GM19035 (cell line): ENCODE measurements around the gene SOX2.

Experiments
- ATAC-seq: cut with Tn5 transposase; IDR thresholded peaks from one replicate; pipeline ENCODE4 v1.9.1; 2021; ENCODE audit not compliant: unreplicated experiment

Gene SOX2

DNA sequence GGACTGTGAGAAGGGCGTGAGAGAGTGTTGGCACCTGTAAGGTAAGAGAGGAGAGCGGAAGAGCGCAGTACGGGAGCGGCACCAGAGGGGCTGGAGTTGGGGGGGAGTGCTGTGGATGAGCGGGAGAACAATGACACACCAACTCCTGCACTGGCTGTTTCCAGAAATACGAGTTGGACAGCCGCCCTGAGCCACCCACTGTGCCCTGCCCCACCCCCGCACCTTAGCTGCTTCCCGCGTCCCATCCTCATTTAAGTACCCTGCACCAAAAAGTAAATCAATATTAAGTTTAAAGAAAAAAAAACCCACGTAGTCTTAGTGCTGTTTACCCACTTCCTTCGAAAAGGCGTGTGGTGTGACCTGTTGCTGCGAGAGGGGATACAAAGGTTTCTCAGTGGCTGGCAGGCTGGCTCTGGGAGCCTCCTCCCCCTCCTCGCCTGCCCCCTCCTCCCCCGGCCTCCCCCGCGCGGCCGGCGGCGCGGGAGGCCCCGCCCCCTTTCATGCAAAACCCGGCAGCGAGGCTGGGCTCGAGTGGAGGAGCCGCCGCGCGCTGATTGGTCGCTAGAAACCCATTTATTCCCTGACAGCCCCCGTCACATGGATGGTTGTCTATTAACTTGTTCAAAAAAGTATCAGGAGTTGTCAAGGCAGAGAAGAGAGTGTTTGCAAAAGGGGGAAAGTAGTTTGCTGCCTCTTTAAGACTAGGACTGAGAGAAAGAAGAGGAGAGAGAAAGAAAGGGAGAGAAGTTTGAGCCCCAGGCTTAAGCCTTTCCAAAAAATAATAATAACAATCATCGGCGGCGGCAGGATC lies at the start of gene SOX2:
SOX2 (plus strand) TSS at position 601 of the 811 bp plus-strand sequence. CDS start 436 bp downstream, outside the sequence.
- no peak for ATAC-seq

- ATAC-seq = no peak
These were observed 28.2 kb upstream of the SOX2 start for GRCh38 chr3:181683563-181683962.

GRCh38 chr3:181687190-181687589 lies 24.5 kb upstream of the SOX2 start:
- ATAC-seq = no peak

DNA sequence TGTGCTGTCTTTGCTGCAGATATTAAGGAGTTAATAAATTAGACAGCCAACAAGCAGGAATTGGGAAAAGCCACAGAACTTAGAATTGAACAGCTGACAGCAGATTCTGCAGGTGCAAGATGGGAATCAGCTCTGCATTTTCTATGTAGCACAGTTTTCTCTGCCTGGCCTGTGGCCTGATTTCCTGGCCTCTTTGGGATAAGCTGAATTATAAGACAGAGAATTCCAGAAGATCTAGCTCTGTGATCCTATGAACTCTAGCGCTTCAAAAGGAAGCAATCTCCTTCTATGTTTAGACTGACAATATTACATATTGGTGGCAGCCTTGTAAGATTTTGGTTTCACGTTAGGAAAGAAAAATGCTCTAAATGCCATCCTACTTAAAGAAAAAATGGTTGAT lies 24.0 kb upstream of the SOX2 start:
- no peak for ATAC-seq

GRCh38 chr3:181689546-181689945 lies 22.2 kb upstream of the SOX2 start:
- no peak for ATAC-seq

DNA sequence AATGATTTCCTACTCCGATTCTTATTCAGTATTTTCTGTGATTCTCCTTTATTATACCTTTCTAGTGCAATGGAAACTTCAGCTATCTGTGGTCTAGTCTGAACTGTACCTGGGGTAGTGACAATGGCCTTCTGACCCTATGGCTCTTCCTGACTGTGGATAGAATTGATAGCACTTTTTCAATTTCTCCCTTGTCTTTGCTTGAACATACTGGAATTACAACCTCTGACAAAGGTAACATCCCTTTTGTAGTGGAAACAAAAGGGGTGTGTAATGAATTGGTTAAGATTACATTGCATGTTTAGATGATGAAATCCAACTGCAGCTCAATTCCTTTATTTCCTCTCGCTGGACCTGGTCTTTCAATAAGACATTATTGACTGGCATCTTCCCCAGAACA lies 21.0 kb upstream of the SOX2 start:
- no peak for ATAC-seq

- ATAC-seq = no peak
These were observed 19.8 kb upstream of the SOX2 start for GRCh38 chr3:181691901-181692300.

- ATAC-seq = no peak
These were observed 19.2 kb upstream of the SOX2 start for GRCh38 chr3:181692311-181693145.

DNA sequence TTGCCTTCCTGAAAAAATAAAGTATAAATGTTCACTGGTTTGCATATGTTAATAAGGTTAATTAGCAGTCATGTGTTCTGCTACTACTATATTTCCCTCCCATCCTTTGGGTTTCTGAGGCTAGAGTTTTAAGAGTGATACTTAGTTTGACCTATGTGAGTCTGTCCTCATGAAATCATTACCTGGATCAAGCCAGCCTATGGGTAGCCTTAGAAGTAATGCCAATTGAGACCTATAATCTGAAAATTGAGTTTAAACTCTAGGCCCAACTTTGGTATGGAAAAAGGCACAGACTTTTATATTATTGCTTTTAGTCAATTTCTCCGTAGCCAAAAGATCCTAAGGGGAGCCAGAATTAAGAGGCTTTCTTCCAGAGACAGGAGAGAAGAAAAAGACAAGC lies 18.4 kb upstream of the SOX2 start:
- no peak for ATAC-seq

GRCh38 chr3:181694805-181695660 lies 16.7 kb upstream of the SOX2 start:
- no peak for ATAC-seq

- ATAC-seq = no peak
These were observed 15.8 kb upstream of the SOX2 start for GRCh38 chr3:181695661-181696491.

DNA sequence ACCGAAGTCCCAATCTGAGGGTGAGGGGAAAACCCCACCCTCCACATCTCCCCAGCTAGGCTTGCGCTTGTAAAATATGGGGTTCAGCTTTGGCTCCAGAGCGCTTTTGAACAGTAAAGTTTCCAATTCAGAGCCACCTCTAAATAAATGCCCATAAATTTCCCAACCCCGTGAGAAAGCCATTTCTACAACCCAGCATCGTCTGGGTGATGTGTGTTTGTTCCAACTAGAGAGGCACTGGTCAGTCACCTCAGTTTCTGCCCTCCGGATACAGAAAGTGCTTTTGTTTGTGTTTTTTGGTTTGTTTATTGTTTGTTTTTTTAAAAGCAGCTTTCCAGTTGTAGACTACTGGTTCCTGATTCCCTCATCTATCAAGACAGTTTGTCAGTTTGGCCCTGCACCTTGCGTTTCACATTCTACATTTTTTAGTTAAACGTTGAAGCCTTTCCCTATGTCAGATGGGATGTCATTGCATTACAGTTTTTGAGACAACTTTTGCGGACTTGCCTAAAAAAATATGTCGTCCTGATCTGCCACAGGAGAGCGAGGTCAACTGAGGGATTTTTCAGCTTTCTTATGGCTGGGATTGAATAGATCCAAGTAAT lies 15.0 kb upstream of the SOX2 start:
- no peak for ATAC-seq

DNA sequence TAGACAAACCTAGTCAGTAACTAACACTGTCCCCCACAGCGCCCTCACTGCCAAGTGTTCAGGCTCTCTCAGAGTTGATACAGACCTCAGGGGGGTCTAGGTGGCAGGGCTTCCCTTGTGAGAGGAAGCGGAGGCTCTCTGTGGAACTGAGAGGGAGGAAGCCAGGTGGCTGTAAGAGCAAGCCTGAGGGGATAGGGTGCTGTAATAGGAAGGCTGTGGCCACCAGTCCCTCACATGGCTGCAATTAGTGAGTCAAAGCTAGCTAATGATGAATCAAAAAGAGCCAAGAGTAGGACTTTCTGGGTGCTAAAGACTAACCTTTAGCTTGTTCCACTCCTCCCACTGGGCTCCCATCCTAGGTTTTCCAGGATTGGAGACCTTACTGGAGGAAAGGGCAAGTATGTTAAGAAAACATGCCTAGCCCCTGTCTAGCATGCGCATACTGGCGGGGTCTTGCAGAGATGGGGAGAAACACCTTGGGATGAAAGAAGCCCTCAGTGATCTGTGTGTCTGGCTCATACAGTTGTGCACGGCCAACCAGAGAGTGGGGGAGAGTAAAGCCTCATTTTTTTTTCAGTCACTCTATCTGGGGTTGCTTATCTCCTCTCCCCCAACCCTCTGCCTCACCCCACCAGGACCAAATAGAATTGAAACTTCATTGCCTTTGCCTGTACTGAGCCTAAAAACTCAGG lies 13.3 kb upstream of the SOX2 start:
- ATAC-seq = no peak

DNA sequence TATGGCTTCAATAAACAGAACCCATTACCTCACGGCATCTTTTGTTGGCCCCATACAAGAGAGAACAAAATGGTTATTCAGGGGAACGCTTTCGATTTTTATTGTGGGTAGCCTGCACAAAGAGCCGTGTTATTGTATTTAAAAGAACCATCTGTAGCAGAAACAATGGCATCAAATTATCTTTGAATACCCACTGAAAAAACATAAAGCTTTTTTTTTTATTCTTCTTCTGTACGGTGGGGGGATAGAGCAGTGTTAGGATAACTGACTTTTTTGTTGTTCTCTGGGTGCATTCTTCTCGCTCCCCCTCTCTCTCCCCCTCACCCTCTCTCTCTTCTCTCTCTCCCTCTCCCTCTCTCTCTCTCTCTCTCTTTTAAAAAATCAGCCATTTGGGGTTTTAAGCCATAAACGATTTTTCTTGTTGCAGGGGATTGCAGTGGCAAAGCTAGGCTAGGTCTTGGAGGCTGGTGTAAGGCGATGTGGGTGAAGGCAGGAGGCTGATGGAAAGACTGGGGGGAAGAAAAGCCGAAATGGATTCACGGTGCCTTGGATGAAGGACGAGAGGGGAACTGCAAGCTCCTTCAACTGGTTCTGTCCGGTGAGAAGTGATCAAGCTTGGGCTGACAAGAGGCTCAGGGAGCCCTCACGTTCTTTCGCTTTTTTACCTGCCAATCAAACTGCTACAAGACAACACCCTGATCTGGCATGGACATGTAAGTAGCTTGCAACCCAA lies 12.4 kb upstream of the SOX2 start:
- ATAC-seq = no peak

DNA sequence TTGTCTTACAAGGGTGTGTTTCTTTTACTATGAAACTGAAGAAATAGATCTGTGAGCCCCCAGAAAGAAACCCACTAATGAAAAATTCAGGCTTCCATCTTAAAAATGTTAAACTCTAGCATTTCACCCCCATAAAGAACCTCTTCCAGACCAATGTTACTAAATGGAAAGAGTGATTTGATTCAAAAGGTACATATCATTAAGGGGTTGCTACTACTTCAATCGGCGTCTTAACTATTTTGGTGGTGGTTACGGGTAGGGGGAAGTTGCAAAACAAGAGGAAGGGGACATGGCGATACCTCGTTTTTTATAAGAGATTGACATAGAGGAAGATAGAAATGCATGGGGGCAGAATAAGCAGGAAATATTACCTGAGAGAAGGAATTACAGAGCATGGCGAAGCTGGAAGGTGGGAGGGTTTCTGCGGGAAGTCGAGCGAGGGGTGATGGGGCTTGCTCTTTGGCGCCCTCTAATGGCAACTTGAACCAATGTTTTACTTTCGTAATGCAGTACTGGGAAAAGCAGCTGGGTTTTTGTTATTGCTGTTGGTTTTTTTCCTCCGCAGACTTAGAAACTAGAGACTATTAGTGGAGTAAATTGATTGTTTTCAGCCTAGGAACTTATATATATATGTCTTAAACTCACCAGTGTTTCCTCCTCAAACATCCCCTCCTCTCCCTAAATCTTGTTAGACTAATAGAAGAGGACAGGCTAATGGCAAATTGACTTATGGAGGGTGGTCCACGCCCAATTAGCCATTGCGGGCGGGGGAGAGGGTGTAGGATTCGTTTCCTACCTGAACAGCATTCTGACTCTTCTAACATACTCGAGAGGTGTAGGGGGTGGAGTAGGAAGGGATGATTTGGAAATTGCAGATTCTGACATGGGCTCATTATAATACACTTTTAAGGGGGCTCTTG lies 11.3 kb upstream of the SOX2 start:
- peak; percentile 75 for ATAC-seq

DNA sequence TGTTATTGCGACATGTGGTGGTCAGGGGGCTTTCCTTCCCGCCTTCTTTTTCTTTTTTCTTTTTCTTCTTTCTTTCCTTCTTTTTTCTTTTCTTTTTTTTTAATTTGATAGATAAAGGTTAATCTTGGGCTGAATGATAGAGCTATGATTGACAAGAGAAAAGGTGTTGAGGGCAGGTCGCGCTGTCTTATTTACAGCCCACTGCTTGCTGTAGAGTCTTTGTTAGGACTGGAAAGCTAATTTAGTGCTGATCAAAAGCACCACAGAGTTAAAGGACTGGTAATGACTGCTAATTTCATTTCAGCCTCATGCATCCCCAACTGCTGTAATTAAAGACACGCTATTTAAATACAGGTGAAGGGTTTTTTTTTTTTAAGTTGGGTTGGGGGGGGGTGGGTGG lies 10.6 kb upstream of the SOX2 start:
- no peak for ATAC-seq

DNA sequence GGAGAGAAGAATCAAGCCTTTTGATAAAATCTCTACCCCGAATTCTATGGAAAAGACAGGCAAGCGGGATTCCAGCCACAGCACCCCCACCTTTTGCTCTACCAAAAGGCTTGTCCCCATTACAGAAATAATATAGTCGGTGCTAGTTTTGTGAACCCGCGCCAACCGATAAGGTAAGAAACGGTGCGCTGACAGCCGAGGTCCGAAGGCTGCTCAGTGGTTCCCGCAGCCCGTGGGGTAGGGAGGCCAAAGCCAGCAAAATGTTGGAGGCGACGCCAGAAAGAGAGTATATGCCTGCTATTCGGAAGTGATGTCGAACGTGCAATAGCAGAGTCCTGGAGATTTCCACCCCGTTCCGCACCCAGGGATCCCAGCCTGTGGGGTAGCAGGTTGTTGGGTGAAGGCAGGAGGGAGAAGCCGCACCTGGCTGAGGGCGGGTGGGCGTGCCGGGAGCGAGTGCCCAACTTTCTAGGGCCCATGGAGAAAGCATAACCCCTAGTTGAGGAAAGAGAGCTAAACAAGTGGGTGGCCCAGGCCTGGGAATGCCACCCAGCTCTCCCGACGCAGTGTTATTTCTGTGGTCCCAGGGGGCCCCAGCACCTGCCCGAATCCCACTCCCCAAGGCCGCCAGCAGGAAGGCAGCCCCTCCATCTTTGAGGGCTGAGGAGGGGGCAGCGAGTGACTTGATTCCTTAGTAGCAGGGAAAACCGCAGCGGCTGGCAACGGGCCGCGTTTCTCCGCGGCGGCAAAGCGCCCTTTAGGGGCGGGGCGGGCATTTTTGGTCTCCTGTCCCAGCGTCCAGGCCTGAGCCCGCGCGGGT lies 7.9 kb upstream of the SOX2 start:
- no peak for ATAC-seq
